Neuron (in vitro differentiated cells): Measurements from ENCODE around the gene RNF34.
A peak's percentile ranks its signal among the peaks of the same experiment; 100 is the strongest.

ENCODE experiments used
- H2AFZ ChIP-seq: one replicate; pipeline ENCODE4 v1.6.1; 2013; ENCODE audit warnings: low read depth, mild to moderate bottlenecking, inconsistent platforms, low read length, moderate library complexity
- H3K27me3 ChIP-seq: one replicate; pipeline ENCODE4 v1.6.1; 2013; ENCODE audit warnings: low read length; ENCODE audit not compliant: insufficient read depth
- H3K36me3 ChIP-seq: one replicate; pipeline ENCODE4 v1.6.1; 2013; ENCODE audit warnings: low read length; ENCODE audit not compliant: insufficient read depth
- H3K4me1 ChIP-seq: one replicate; pipeline ENCODE4 v1.6.1; 2013; ENCODE audit warnings: low read length; ENCODE audit not compliant: insufficient read depth
- H3K4me3 ChIP-seq: 2 replicates; pipeline ENCODE4 v1.5.1; 2013; ENCODE audit warnings: mild to moderate bottlenecking, low read length, moderate library complexity
- H3K9me3 ChIP-seq: one replicate; pipeline ENCODE4 v1.6.1; 2013; ENCODE audit warnings: low read length

RNF34 gene

GRCh38 chr12:121451961-121452339 is 52.0 kb downstream of the RNF34 start:
- no peaks in the 10 kb centered on the region for H3K4me1 ChIP-seq
- H3K36me3 ChIP-seq, result peaks cover 34% of the 10 kb centered on the region
- no peak overlapping the region for H3K4me3 ChIP-seq
- no peaks in the 10 kb centered on the region for H3K27me3 ChIP-seq
- H3K9me3 ChIP-seq, result no peaks in the 10 kb centered on the region
- H2AFZ ChIP-seq, result no peak overlapping the region

GRCh38 chr12:121452340-121452984 is 52.5 kb downstream of the RNF34 start:
- Histone ChIP-seq H3K27me3 (no peaks in the 10 kb centered on the region), H2AFZ (no peak overlapping the region), H3K9me3 (no peaks in the 10 kb centered on the region), H3K4me1 (no peaks in the 10 kb centered on the region), H3K36me3 (peaks cover 36% of the 10 kb centered on the region), H3K4me3 (no peak overlapping the region)

- Histone ChIP-seq H3K36me3 (peaks cover 35% of the 10 kb centered on the region), H3K9me3 (no peaks in the 10 kb centered on the region), H3K4me3 (no peak overlapping the region), H3K27me3 (no peaks in the 10 kb centered on the region), H3K4me1 (no peaks in the 10 kb centered on the region), H2AFZ (no peak overlapping the region)
Measured at GRCh38 chr12:121452985-121453360, 53.1 kb downstream of the RNF34 start.

GRCh38 chr12:121453629-121454028 is 53.7 kb downstream of the RNF34 start:
- H3K9me3 ChIP-seq, result no peaks in the 10 kb centered on the region
- no peak overlapping the region for H2AFZ ChIP-seq
- no peaks in the 10 kb centered on the region for H3K4me1 ChIP-seq
- no peak overlapping the region for H3K4me3 ChIP-seq
- peaks cover 32% of the 10 kb centered on the region for H3K36me3 ChIP-seq
- no peaks in the 10 kb centered on the region for H3K27me3 ChIP-seq

- H3K4me3 ChIP-seq, result no peak overlapping the region
- no peaks in the 10 kb centered on the region for H3K9me3 ChIP-seq
- no peaks in the 10 kb centered on the region for H3K27me3 ChIP-seq
- no peak overlapping the region for H2AFZ ChIP-seq
- H3K36me3 ChIP-seq, result peaks cover 25% of the 10 kb centered on the region
- H3K4me1 ChIP-seq, result no peaks in the 10 kb centered on the region
Measured at GRCh38 chr12:121454921-121455320, 55.0 kb downstream of the RNF34 start.

- Histone ChIP-seq H3K9me3 (no peaks in the 10 kb centered on the region), H2AFZ (no peak overlapping the region), H3K4me1 (no peaks in the 10 kb centered on the region), H3K36me3 (peaks cover 24% of the 10 kb centered on the region), H3K4me3 (no peak overlapping the region), H3K27me3 (no peaks in the 10 kb centered on the region)
Measured at GRCh38 chr12:121455766-121456420, 56.0 kb downstream of the RNF34 start.

- peaks cover 21% of the 10 kb centered on the region for H3K36me3 ChIP-seq
- H2AFZ ChIP-seq, result no peak overlapping the region
- H3K9me3 ChIP-seq, result no peaks in the 10 kb centered on the region
- H3K27me3 ChIP-seq, result no peaks in the 10 kb centered on the region
- H3K4me1 ChIP-seq, result no peaks in the 10 kb centered on the region
- no peak overlapping the region for H3K4me3 ChIP-seq
Measured at GRCh38 chr12:121456551-121456950, 56.6 kb downstream of the RNF34 start.

- peaks cover 7% of the 10 kb centered on the region for H3K4me1 ChIP-seq
- no peaks in the 10 kb centered on the region for H3K9me3 ChIP-seq
- no peak overlapping the region for H2AFZ ChIP-seq
- no peaks in the 10 kb centered on the region for H3K27me3 ChIP-seq
- H3K36me3 ChIP-seq, result peaks cover 10% of the 10 kb centered on the region
- H3K4me3 ChIP-seq, result no peak overlapping the region
Measured at GRCh38 chr12:121461048-121461447, 61.1 kb downstream of the RNF34 start.

- Histone ChIP-seq H3K27me3 (no peaks in the 10 kb centered on the region), H3K4me3 (no peak overlapping the region), H3K36me3 (peaks cover 5% of the 10 kb centered on the region), H3K4me1 (peaks cover 14% of the 10 kb centered on the region), H2AFZ (no peak overlapping the region), H3K9me3 (no peaks in the 10 kb centered on the region)
Measured at GRCh38 chr12:121464331-121464730, 64.4 kb downstream of the RNF34 start.

- Histone ChIP-seq H3K4me1 (peaks cover 14% of the 10 kb centered on the region), H3K27me3 (no peaks in the 10 kb centered on the region), H3K4me3 (peak overlapping the region; percentile 59), H2AFZ (peak overlapping the region; percentile 28), H3K9me3 (no peaks in the 10 kb centered on the region), H3K36me3 (peaks cover 5% of the 10 kb centered on the region)
Measured at GRCh38 chr12:121465921-121466793, 66.2 kb downstream of the RNF34 start.

GRCh38 chr12:121466794-121467637 is 67.1 kb downstream of the RNF34 start:
- Histone ChIP-seq H3K36me3 (peaks cover 5% of the 10 kb centered on the region), H3K27me3 (no peaks in the 10 kb centered on the region), H3K9me3 (no peaks in the 10 kb centered on the region), H3K4me3 (peak overlapping the region; percentile 59), H3K4me1 (peaks cover 14% of the 10 kb centered on the region), H2AFZ (no peak overlapping the region)

GRCh38 chr12:121467638-121468498 is 68.0 kb downstream of the RNF34 start:
- peak overlapping the region; percentile 55 for H3K4me3 ChIP-seq
- no peaks in the 10 kb centered on the region for H3K9me3 ChIP-seq
- H3K36me3 ChIP-seq, result peaks cover 5% of the 10 kb centered on the region
- peak overlapping the region; percentile 71 for H2AFZ ChIP-seq
- H3K27me3 ChIP-seq, result no peaks in the 10 kb centered on the region
- H3K4me1 ChIP-seq, result peaks cover 14% of the 10 kb centered on the region
